SJCRH30 (cell line): ENCODE results near the gene HAUS3. TPM values are rescaled to one million over a fixed set of nuclear protein-coding genes. Genes with fewer than 3 reads are reported as not detected.
"Not testable (repeated sequence)": the region's sequence is repeated elsewhere in the genome, so short reads cannot be mapped to it uniquely, and the experiment has no call there.

ENCODE experiments used
- DNase-seq, 2 experiments: peaks; one replicate each; pipeline ENCODE4 v3.0.0-alpha.2; 2015 to 2020
- H3K27ac ChIP-seq: fragments of 250-450 bp; sonication (Bioruptor Pico); 2 replicates; pipeline ENCODE4 v1.5.1; 2020; ENCODE audit warnings: mild to moderate bottlenecking, moderate library complexity
- H3K27me3 ChIP-seq: fragments of 250-450 bp; sonication (Bioruptor Pico); 2 replicates; pipeline ENCODE4 v1.5.1; 2020; ENCODE audit warnings: mild to moderate bottlenecking, moderate library complexity
- H3K36me3 ChIP-seq: fragments of 250-450 bp; sonication (Bioruptor Pico); 2 replicates; pipeline ENCODE4 v1.5.1; 2020; ENCODE audit warnings: mild to moderate bottlenecking, moderate library complexity
- H3K4me1 ChIP-seq: fragments of 250-450 bp; sonication (Bioruptor Pico); 2 replicates; pipeline ENCODE4 v1.5.1; 2020; ENCODE audit warnings: mild to moderate bottlenecking, moderate library complexity
- H3K4me3 ChIP-seq: fragments of 250-450 bp; sonication (Bioruptor Pico); 2 replicates; pipeline ENCODE4 v1.5.1; 2020; ENCODE audit warnings: mild to moderate bottlenecking, moderate library complexity
- H3K9me3 ChIP-seq: fragments of 250-450 bp; sonication (Bioruptor Pico); replicated peaks from 2 replicates; pipeline ENCODE4 v1.5.1; 2020; ENCODE audit warnings: mild to moderate bottlenecking, moderate library complexity
- total RNA-seq: library from RNA; depleted of rRNA; stranded (reverse); fragments of >200 nt; shearing (Covaris generic); gene quantifications from 2 replicates; pipeline ENCODE4 v1.2.3, GENCODE V29; 2014

HAUS3 gene
- total RNA-seq, 1 experiment from 2014 or later: 29.1 TPM

- no peak for DNase-seq
- Histone ChIP-seq H3K4me1 (no peaks in the 10 kb centered on the region), H3K4me3 (no peak overlapping the region), H3K27ac (no peak overlapping the region), H3K27me3 (no peaks in the 10 kb centered on the region), H3K36me3 (no peaks in the 10 kb centered on the region), H3K9me3 (no peaks in the 10 kb centered on the region)
These were observed 3.3 kb upstream of the HAUS3 start for GRCh38 chr4:2245057-2245786.

DNA sequence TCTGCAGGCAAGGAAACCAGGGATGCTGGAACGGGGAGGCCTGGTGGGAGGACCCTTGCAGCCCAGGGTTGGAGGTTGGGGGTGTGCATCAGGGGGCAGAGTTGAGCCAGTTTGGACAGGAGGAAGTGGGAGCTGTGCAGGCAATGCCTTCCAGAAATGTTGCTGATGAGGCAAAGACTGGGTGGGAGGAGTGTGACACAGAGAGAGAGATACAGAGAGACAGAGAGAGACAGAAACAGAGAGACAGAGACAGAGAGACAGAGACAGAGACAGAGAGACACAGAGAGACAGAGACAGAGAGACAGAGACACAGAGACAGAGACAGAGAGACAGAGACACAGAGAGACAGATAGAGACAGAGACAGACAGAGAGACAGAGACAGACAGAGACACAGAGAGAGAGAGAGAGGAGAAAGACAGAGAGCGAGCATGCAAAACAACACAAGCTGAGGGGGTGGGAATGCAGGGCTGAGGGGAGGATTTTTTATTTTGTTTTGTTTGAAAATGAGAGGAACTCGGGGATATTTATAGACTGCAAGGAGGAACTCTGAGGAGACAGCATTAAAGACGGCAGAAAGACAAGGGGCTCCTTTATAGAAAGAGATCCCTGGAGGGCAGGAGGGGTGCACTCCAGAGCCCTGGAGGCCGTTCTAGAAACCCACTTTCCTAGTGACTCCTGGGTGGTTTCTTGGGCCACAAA is 1.9 kb upstream of the HAUS3 start:
- Histone ChIP-seq H3K4me1 (peaks cover 8% of the 10 kb centered on the region; the same call in 1 of the 2 replicates), H3K9me3 (no peaks in the 10 kb centered on the region), H3K36me3 (peaks cover 8% of the 10 kb centered on the region), H3K27ac (no peak overlapping the region), H3K4me3 (no peak overlapping the region), H3K27me3 (no peaks in the 10 kb centered on the region)
- DNase-seq: peak; percentile 49 to 70

GRCh38 chr4:2241003-2241402 is 918 bp downstream of the HAUS3 start:
- H3K4me3 ChIP-seq: peak overlapping the region; percentile 81
- H3K27me3 ChIP-seq: no peaks in the 10 kb centered on the region
- peaks cover 16% of the 10 kb centered on the region for H3K36me3 ChIP-seq
- H3K4me1 ChIP-seq: peaks cover 12% of the 10 kb centered on the region; the same call in 1 of the 2 replicates
- no peak for DNase-seq
- H3K9me3 ChIP-seq: no peaks in the 10 kb centered on the region
- H3K27ac ChIP-seq: no peak overlapping the region; the same call in 1 of the 2 replicates

DNA sequence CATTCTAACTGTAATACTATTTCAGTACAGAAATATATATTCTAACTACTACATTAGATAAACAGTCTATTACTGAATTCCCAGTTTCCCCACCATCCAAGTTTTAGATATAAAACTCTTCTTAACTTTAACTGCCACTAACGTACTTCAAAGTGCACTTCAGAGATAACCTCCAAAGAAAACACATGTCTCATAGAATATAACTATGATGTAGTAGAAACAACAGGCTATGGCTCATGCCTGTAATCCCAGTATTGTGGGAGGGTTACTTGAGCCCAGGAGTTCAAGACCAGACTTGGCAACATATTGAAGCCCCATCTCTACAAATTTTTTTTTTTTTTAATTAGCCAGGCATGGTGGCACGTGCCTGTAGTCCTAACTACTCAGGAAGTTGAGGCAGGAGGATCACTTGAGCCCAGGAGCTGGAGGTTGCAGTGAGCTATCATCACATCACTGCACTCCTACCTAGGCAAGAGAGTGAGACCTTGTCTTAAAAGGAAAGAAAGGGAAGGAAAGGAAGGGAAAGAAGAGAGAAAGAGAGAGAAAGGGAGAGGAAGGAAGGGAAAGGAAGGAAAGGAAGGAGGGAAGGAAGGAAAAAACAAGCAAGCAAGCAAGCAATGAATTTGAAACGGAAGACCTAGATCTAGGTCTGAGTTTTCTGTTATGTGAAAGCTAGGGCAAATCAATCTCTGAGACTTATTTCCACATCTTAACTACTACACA is 4.8 kb downstream of the HAUS3 start:
- no peak for DNase-seq
- no peak overlapping the region for H3K4me3 ChIP-seq
- H3K27ac ChIP-seq: no peak overlapping the region
- peaks cover 30% of the 10 kb centered on the region for H3K36me3 ChIP-seq
- peaks cover 12% of the 10 kb centered on the region; the same call in 1 of the 2 replicates for H3K4me1 ChIP-seq
- H3K9me3 ChIP-seq: no peaks in the 10 kb centered on the region
- H3K27me3 ChIP-seq: no peaks in the 10 kb centered on the region

DNA sequence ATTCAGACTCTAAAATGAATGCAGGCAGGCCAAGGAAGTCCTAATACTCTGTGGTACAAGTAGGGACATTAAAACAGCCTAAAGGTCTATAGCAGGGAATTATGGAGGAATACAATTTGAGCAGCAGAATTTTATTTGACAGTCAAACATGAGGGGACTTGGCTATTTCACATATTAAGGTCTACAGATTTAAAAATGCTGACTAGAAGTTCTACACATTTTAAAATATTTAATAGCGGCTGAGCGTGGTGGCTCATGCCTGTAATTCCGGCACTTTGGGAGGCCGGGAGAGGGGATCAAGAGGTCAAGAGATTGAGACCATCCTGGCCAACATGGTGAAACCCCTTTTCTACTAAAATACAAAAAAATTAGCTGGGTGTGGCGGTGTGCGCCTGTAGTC is 10.8 kb downstream of the HAUS3 start:
- no peak for DNase-seq
- H3K36me3 ChIP-seq: peaks cover 18% of the 10 kb centered on the region

GRCh38 chr4:2226261-2226660 is 15.7 kb downstream of the HAUS3 start:
- no peaks in the 10 kb centered on the region for H3K27me3 ChIP-seq
- peaks cover 4% of the 10 kb centered on the region for H3K36me3 ChIP-seq
- H3K4me3 ChIP-seq: no peak overlapping the region
- no peaks in the 10 kb centered on the region for H3K4me1 ChIP-seq
- no peak for DNase-seq
- H3K27ac ChIP-seq: no peak overlapping the region
- H3K9me3 ChIP-seq: no peaks in the 10 kb centered on the region

More for the DNA sequence above, 10.8 kb downstream of the HAUS3 start:
- H3K27ac ChIP-seq: no peak overlapping the region
- H3K4me1 ChIP-seq: no peaks in the 10 kb centered on the region
- no peak overlapping the region for H3K4me3 ChIP-seq
- no peaks in the 10 kb centered on the region for H3K9me3 ChIP-seq
- H3K27me3 ChIP-seq: no peaks in the 10 kb centered on the region

- Histone ChIP-seq H3K4me1 (no peaks in the 10 kb centered on the region), H3K9me3 (no peaks in the 10 kb centered on the region), H3K36me3 (no peaks in the 10 kb centered on the region), H3K27ac (no peak overlapping the region), H3K27me3 (no peaks in the 10 kb centered on the region), H3K4me3 (no peak overlapping the region)
- no peak for DNase-seq
These were observed 19.1 kb downstream of the HAUS3 start for GRCh38 chr4:2222838-2223237.

DNA sequence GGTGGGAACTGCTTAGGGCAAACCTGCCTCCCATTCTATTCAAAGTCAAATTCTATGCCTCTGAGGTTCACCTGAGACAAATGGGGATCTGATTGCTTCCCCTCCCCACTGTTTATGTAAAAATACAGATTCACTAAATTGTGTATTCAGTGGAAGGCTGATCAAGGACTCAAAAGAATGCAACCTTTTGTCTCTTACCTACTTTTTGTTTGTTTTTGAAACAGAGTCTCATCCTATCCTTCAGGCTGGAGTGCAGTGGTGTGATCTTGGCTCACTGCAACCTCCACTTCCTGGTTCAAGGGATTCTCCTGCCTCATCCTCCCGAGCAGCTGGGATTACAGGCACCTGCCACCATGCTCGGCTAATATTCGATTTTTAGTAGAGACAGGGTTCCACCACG is 20.5 kb downstream of the HAUS3 start:
- H3K4me3 ChIP-seq, DNase-seq, H3K36me3 ChIP-seq, H3K27me3 ChIP-seq, H3K9me3 ChIP-seq, H3K27ac ChIP-seq, H3K4me1 ChIP-seq: not testable (repeated sequence)

- Histone ChIP-seq H3K4me3 (no peak overlapping the region), H3K36me3 (no peaks in the 10 kb centered on the region), H3K27me3 (no peaks in the 10 kb centered on the region), H3K9me3 (no peaks in the 10 kb centered on the region), H3K27ac (no peak overlapping the region), H3K4me1 (no peaks in the 10 kb centered on the region)
- DNase-seq: peak; percentile 69 to 84
These were observed 21.8 kb downstream of the HAUS3 start for GRCh38 chr4:2220016-2220630.

DNA sequence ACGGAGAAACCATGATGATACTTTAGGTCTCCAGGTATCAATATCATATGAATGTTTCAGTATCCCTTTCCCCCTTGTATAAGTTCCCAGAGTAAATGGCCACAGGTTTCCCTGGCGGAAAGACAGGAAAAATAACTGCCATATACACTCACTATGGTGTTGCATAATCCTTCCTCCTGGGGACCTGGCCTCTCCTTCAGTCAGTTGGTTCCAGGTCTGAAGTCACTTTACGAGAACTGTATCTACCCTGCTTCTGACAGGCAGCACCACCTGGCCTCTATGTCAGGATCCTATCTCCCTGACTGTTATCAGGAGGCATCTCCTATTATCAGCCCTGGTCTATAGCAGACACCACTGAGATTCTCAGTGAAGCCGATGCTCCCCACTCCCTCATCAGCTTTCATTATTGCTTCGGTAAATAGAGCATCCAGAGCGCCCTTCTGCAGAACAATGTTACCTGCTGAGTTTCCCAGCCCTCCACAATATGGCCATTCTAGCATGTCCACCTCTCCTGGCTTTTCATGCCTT is 22.6 kb downstream of the HAUS3 start:
- no peak for DNase-seq
- Histone ChIP-seq H3K27ac (no peak overlapping the region), H3K4me1 (no peaks in the 10 kb centered on the region), H3K9me3 (no peaks in the 10 kb centered on the region), H3K4me3 (no peak overlapping the region), H3K27me3 (no peaks in the 10 kb centered on the region), H3K36me3 (no peaks in the 10 kb centered on the region)

DNA sequence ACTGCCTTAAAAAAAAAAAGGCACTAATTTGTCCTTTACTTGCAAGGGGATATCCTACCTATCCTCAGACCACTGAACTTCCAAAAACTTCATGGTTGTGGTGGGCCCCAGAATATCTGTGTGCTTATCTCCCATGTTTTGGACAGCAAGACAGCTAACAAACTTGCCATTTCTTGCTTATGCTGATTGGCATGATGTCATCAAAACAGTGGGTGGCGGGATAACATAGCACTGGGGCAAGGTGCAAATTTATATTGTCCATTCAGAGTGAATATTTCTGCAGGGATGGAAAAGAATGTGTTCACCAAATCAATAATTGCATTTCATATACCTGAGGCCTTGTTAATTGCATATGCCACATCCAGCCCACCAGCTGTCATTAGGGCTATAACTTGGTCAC is 23.5 kb downstream of the HAUS3 start:
- H3K9me3 ChIP-seq: no peaks in the 10 kb centered on the region
- no peak for DNase-seq

GRCh38 chr4:2217726-2218125 is 24.2 kb downstream of the HAUS3 start:
- Histone ChIP-seq H3K36me3 (no peaks in the 10 kb centered on the region), H3K27me3 (no peaks in the 10 kb centered on the region), H3K9me3 (no peaks in the 10 kb centered on the region), H3K4me3 (no peak overlapping the region), H3K27ac (no peak overlapping the region), H3K4me1 (no peaks in the 10 kb centered on the region)
- DNase-seq: no peak

More for the DNA sequence above, 23.5 kb downstream of the HAUS3 start:
- H3K4me1 ChIP-seq: no peaks in the 10 kb centered on the region
- no peaks in the 10 kb centered on the region for H3K27me3 ChIP-seq
- H3K4me3 ChIP-seq: no peak overlapping the region
- H3K36me3 ChIP-seq: no peaks in the 10 kb centered on the region
- no peak overlapping the region for H3K27ac ChIP-seq

GRCh38 chr4:2212831-2213230 is 29.1 kb downstream of the HAUS3 start:
- no peaks in the 10 kb centered on the region for H3K36me3 ChIP-seq
- no peak overlapping the region for H3K4me3 ChIP-seq
- H3K4me1 ChIP-seq: no peaks in the 10 kb centered on the region
- H3K27me3 ChIP-seq: no peaks in the 10 kb centered on the region
- no peak for DNase-seq
- H3K27ac ChIP-seq: no peak overlapping the region
- H3K9me3 ChIP-seq: no peaks in the 10 kb centered on the region

GRCh38 chr4:2202789-2203188 is 39.1 kb downstream of the HAUS3 start:
- H3K9me3 ChIP-seq, H3K27me3 ChIP-seq, H3K4me3 ChIP-seq, H3K36me3 ChIP-seq, DNase-seq, H3K27ac ChIP-seq, H3K4me1 ChIP-seq: not testable (repeated sequence)
